Colonic mucosa (tissue), 4 donors: ENCODE measurements around the gene GTF2A2. TPM values are rescaled to one million over a fixed set of nuclear protein-coding genes. Genes with fewer than 3 reads are reported as not detected.

ENCODE experiments used
- DNase-seq: peaks from one replicate; pipeline ENCODE4 v3.0.0-alpha.2; 2020
- H3K27ac ChIP-seq: fragments of 200-600 bp; one replicate; pipeline ENCODE4 v1.8.0; 2021
- H3K27me3 ChIP-seq: fragments of 200-600 bp; one replicate; pipeline ENCODE4 v1.8.0; 2021
- H3K36me3 ChIP-seq: fragments of 200-600 bp; one replicate; pipeline ENCODE4 v1.8.0; 2021
- H3K4me1 ChIP-seq: fragments of 200-600 bp; one replicate; pipeline ENCODE4 v1.8.0; 2021; ENCODE audit warnings: mild to moderate bottlenecking
- H3K4me3 ChIP-seq: fragments of 200-600 bp; one replicate; pipeline ENCODE4 v1.8.0; 2021
- H3K9ac ChIP-seq, 2 donors: one replicate each; pipeline ENCODE4 v1.7.0; 2013; ENCODE audit warnings: control low read depth in 2 of 2, low read depth in 2 of 2, low read length in 2 of 2
- H3K9me3 ChIP-seq: fragments of 200-600 bp; one replicate; pipeline ENCODE4 v1.8.0; 2021
- intact Hi-C: fragments of 100-400 bp; cut with DNase I; formaldehyde crosslinking; loops from one replicate; pipeline ENCODE4 v1.14.1; 2022
- total RNA-seq, 2 donors: library from RNA; stranded (reverse); fragmentation: NEBNext Ultra II Directional in 1 of 2; extraction: Animal tissue kit (Norgen Biotek cat#: 25700) in 1 of 2; gene quantifications; one replicate each; pipeline ENCODE4 v1.2.1, GENCODE V29; 2021
- TF ChIP-seq, protein P1 (sequence below): fragments of 200-600 bp; IDR thresholded peaks from one replicate; pipeline ENCODE4 v1.8.0; 2022; ENCODE audit warnings: antibody characterized with exemption, mild to moderate bottlenecking
- donor health status: healthy.
- donor health status: DM: no; HTN: no; CAD: no.
- donor health status: DM: no; HTN: no; CAD: no.

Gene GTF2A2
- total RNA-seq, 2 donors from 2014 or later, result 117 to 143 TPM

DNA sequence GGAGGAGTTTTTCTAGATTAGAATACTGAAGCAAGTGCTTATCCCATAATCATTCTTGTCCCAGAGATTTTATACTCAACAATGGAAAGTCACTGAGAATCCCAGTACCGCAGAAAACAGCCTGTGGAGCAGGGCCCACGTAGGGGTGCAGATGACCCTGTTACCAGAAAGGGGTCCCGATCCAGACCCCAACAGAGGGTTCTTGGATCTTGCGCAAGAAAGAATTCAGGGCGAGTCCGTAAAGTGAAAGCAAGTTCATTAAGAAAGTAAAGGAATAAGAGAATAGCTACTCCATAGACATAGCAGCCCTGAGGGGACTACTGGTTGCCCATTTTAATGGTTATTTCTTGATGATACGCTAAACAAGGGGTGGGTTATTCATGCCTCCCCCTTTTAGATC lies 43.2 kb downstream of the GTF2A2 start:
- H3K4me3 ChIP-seq, result peak overlapping the region; percentile 38
- H3K36me3 ChIP-seq, result no peaks in the 10 kb centered on the region
- no peak for DNase-seq
- H3K27me3 ChIP-seq, result no peaks in the 10 kb centered on the region
- no peaks in the 10 kb centered on the region for H3K9me3 ChIP-seq
- peak overlapping the region; percentile 80 for H3K27ac ChIP-seq
- peak overlapping the region in 1 of 2 donors; percentile 51 for H3K9ac ChIP-seq
- intact Hi-C loops, result loop anchor here (5.0 kb wide), 1 partner anchor 67 kb away; no protein-coding TSS in a partner anchor
- no peaks in the 10 kb centered on the region for H3K4me1 ChIP-seq
- TF ChIP-seq, protein P1, sequence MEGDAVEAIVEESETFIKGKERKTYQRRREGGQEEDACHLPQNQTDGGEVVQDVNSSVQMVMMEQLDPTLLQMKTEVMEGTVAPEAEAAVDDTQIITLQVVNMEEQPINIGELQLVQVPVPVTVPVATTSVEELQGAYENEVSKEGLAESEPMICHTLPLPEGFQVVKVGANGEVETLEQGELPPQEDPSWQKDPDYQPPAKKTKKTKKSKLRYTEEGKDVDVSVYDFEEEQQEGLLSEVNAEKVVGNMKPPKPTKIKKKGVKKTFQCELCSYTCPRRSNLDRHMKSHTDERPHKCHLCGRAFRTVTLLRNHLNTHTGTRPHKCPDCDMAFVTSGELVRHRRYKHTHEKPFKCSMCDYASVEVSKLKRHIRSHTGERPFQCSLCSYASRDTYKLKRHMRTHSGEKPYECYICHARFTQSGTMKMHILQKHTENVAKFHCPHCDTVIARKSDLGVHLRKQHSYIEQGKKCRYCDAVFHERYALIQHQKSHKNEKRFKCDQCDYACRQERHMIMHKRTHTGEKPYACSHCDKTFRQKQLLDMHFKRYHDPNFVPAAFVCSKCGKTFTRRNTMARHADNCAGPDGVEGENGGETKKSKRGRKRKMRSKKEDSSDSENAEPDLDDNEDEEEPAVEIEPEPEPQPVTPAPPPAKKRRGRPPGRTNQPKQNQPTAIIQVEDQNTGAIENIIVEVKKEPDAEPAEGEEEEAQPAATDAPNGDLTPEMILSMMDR, result no peak

DNA sequence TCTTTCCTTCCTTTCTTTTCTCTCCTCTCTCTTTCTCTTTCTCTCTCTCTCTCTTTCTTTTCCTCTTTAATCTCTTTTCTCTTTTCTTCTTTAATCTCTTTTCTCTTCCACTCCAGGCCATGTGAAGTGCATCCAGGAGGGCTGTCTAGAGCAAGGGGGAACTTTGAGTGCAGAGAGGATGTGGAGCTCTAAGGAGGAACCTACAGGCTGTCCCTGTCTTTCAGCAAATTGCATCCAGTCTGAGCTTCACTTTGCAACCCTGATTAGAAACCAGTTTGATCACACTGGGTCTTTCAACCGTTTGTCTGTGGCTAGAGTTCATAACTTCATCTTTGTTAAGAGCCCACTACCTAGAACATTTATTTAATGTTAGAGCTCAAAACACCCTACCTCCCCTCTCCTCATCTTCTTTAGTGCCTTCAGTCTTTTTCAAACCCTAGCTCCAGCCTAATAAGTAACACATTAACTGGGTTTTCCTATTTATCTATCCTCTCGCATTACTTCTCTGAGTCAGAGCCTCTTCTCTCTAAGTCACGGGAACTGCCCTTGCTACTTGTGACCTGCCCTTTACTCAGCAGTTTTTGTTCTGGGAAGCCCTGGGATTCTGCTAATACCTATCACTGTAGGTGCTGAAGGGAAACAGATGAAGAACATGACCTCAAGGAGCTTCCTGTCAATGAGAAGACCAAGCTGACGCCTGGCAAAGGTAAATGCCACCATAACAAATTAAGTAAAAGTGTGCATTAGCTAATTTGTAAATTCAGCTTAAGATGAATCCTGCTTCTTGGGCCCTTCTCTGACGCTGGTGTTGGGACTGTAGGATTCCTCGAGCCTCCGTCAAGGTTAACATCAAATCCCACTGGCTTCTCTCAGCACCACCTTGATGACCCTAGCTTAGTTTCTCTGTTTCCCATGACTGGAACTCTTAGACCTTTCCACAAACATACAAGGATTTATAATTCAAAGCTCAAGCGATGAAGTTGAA lies 45.7 kb downstream of the GTF2A2 start, which contains the start of gene GCNT3:
GCNT3 (plus strand) TSS at position 508 of the 985 bp plus-strand sequence. CDS start 6,456 bp downstream, outside the sequence.
- DNase-seq, result peak; percentile 74
- intact Hi-C loops, result loop anchor here (5.0 kb wide), 1 partner anchor 64 kb away; no protein-coding TSS in a partner anchor
- H3K27me3 ChIP-seq, result no peaks in the 10 kb centered on the region
- peak within 1 kb of the TSS; percentile 28 to 71 for H3K9ac ChIP-seq
- peak within 1 kb of the TSS; percentile 38 for H3K4me3 ChIP-seq
- peak within 1 kb of the TSS; percentile 80 for H3K27ac ChIP-seq
- H3K9me3 ChIP-seq, result no peaks in the 10 kb centered on the region
- no peaks in the 10 kb centered on the region for H3K36me3 ChIP-seq
- TF ChIP-seq, protein P1, result no peak
- H3K4me1 ChIP-seq, result no peaks in the 10 kb centered on the region

- no peak for DNase-seq
- TF ChIP-seq, protein P1, result no peak
- Histone ChIP-seq H3K9ac (no peak overlapping the region), H3K27me3 (no peaks in the 10 kb centered on the region), H3K36me3 (no peaks in the 10 kb centered on the region), H3K27ac (peak overlapping the region; percentile 47), H3K4me1 (no peaks in the 10 kb centered on the region), H3K4me3 (no peak overlapping the region), H3K9me3 (no peaks in the 10 kb centered on the region)
- intact Hi-C loops, result loop anchor here (5.0 kb wide), 1 partner anchor 63 kb away; no protein-coding TSS in a partner anchor
Observed at GRCh38 chr15:59609730-59610712, 47.3 kb downstream of the GTF2A2 start.

DNA sequence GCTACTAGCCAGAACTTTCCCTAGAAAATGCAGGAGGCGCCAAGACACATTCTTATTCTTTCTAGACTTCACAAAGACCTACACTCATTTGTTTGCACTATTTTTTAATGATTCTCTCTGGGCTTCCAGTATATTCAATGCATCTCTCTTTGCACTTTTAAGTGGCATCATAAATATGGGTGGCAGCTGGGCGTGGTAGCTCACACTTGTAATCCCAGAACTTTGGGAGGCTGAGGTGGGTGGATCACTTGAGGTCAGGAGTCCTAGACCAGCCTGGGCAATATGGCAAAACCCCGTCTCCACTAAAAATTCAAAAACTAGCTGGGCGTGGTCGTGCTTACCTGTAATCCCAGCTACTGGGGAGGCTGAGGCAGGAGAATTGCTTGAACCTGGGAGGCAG lies 51.3 kb downstream of the GTF2A2 start:
- Histone ChIP-seq H3K4me3 (no peak overlapping the region), H3K9ac (no peak overlapping the region), H3K9me3 (no peaks in the 10 kb centered on the region), H3K4me1 (no peaks in the 10 kb centered on the region), H3K36me3 (no peaks in the 10 kb centered on the region), H3K27ac (no peak overlapping the region), H3K27me3 (no peaks in the 10 kb centered on the region)
- peak; percentile 65 for DNase-seq
- TF ChIP-seq, protein P1, result no peak
- intact Hi-C loops, result no loop called here

DNA sequence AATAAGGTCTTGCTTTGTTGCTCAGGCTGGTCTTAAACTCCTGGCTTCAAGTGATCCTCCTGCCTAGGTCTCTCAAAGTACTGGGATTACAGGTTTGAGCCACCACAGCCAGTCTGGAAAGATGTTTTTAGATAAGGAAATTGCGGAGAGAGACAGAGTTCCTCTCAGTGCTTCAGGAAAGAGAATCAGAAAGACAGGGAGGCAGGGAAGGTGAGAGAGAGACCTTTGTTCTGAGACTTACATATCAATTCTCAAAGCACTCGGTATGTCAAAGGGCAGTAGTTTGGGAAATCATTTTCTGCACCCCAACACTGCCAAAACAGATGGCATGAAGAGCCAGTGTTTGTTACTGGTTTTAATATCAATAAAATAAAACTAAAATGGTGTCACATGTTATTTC lies 58.9 kb downstream of the GTF2A2 start:
- intact Hi-C loops, result no loop called here
- H3K9me3 ChIP-seq, result no peaks in the 10 kb centered on the region
- H3K4me1 ChIP-seq, result no peaks in the 10 kb centered on the region
- H3K27me3 ChIP-seq, result no peaks in the 10 kb centered on the region
- H3K4me3 ChIP-seq, result no peak overlapping the region
- no peaks in the 10 kb centered on the region for H3K36me3 ChIP-seq
- no peak for DNase-seq
- TF ChIP-seq, protein P1, result no peak
- no peak overlapping the region for H3K27ac ChIP-seq
- no peak overlapping the region for H3K9ac ChIP-seq
